Motor neuron (in vitro differentiated cells): ENCODE data around the gene ADAMTS19. TPM values are rescaled to one million over a fixed set of nuclear protein-coding genes. Genes with fewer than 3 reads are reported as not detected.
"Not testable (repeated sequence)": the region's sequence is repeated elsewhere in the genome, so short reads cannot be mapped to it uniquely, and the experiment has no call there.

Source experiments
- ATAC-seq, 8 experiments: fragments of 200-7000 bp; cut with Tn5 transposase; replicated peaks in 6 of 8; 2 replicates each; pipeline ENCODE4 v1.8.0; 2021; ENCODE audit warnings: mild to moderate bottlenecking in 8 of 8, moderate library complexity in 8 of 8
- H3K27ac ChIP-seq, 2 donors: fragments of 250-450 bp; sonication (Bioruptor Pico); 2 replicates each; pipeline ENCODE4 v1.9.0; 2021; ENCODE audit warnings: antibody characterized with exemption in 2 of 2, mild to moderate bottlenecking in 2 of 2, moderate library complexity in 1 of 2
- H3K4me1 ChIP-seq, 2 donors: fragments of 250-450 bp; sonication (Bioruptor Pico); replicated peaks in 1 of 2; 2 replicates each; pipeline ENCODE4 v1.6.1; 2021; ENCODE audit warnings: antibody characterized with exemption in 2 of 2, mild to moderate bottlenecking in 2 of 2, moderate library complexity in 1 of 2
- H3K4me3 ChIP-seq, 5 donors: fragments of 250-450 bp; sonication (Bioruptor Pico); 2 replicates each; pipeline ENCODE4 v1.9.0; 2021; ENCODE audit warnings: antibody characterized with exemption in 5 of 5, mild to moderate bottlenecking in 5 of 5, moderate library complexity in 4 of 5
- WGBS, 10 experiments: fragments of 450-650 bp; shearing (Covaris generic); methylation state at CpG; one replicate each; pipeline ENCODE4 v1.0.0; 2022; 5-methylcytosine and 5-hydroxymethylcytosine counted together
- in situ Hi-C, 9 experiments: fragments of 400-800 bp; cut with MboI; loops; one replicate each; pipeline ENCODE4 v1.15.0; 2021; ENCODE audit warnings: low sequenced_read_pairs in 9 of 9, low pct_unique_long_range_greater_than_20kb in 2 of 9; ENCODE audit not compliant: unreplicated experiment in 9 of 9
- total RNA-seq, 8 experiments: library from RNA; unstranded; fragments of 300-600 nt; gene quantifications; 2 replicates each; pipeline versions ENCODE4 v1.2.3 to v1.2.4, GENCODE V29; 2022

Gene ADAMTS19
- total RNA-seq, 8 experiments from 2014 or later = 0.36 to 34.7 (median 2.8) TPM

GRCh38 chr5:129622531-129622930 is 162.4 kb downstream of the ADAMTS19 start:
- in situ Hi-C loops = no loop called here
- Histone ChIP-seq H3K27ac (no peak overlapping the region), H3K4me1 (no peaks in the 10 kb centered on the region), H3K4me3 (no peak overlapping the region)
- 0 to 100% (median 82%) methylated on average over 1 of the region's 1 CpG; no CpG with 5 or more reads in 2 of the 10 experiments for WGBS, 10 experiments
- ATAC-seq = no peak

- no peaks in the 10 kb centered on the region for H3K4me1 ChIP-seq
- in situ Hi-C loops = no loop called here
- H3K4me3 ChIP-seq = no peak overlapping the region
- no peak overlapping the region for H3K27ac ChIP-seq
- 0 to 89% (median 17%) methylated on average over 1 of the region's 1 CpG; no CpG with 5 or more reads in 5 of the 10 experiments for WGBS, 10 experiments
- ATAC-seq = peak in 1 of 8 experiments; percentile 59
Observed at GRCh38 chr5:129629575-129629974, 169.5 kb downstream of the ADAMTS19 start.

GRCh38 chr5:129630101-129630500 is 170.0 kb downstream of the ADAMTS19 start:
- Histone ChIP-seq H3K4me3 (no peak overlapping the region), H3K27ac (no peak overlapping the region), H3K4me1 (no peaks in the 10 kb centered on the region)
- WGBS, 10 experiments = 0 to 100% (median 83%) methylated on average over 1 to 2 of the region's 2 CpGs; no CpG with 5 or more reads in 1 of the 10 experiments
- ATAC-seq = peak in 1 of 8 experiments; percentile 16
- in situ Hi-C loops = no loop called here

- Histone ChIP-seq H3K4me1 (no peaks in the 10 kb centered on the region), H3K27ac (no peak overlapping the region), H3K4me3 (no peak overlapping the region)
- ATAC-seq = no peak
- in situ Hi-C loops = no loop called here
Observed at GRCh38 chr5:129631961-129632360, 171.9 kb downstream of the ADAMTS19 start.

GRCh38 chr5:129637501-129637900 is 177.4 kb downstream of the ADAMTS19 start:
- H3K4me3 ChIP-seq, H3K4me1 ChIP-seq, ATAC-seq, in situ Hi-C loops, H3K27ac ChIP-seq: not testable (repeated sequence)
- 10 to 100% (median 79%) methylated on average over 1 to 8 of the region's 11 CpGs; no CpG with 5 or more reads in 2 of the 10 experiments for WGBS, 10 experiments

GRCh38 chr5:129639331-129639730 is 179.2 kb downstream of the ADAMTS19 start:
- 11 to 81% (median 70%) methylated on average over 2 to 4 of the region's 4 CpGs for WGBS, 10 experiments
- Histone ChIP-seq H3K27ac (no peak overlapping the region), H3K4me1 (no peaks in the 10 kb centered on the region), H3K4me3 (no peak overlapping the region)
- ATAC-seq = no peak
- in situ Hi-C loops = no loop called here

GRCh38 chr5:129652349-129653056 is 192.4 kb downstream of the ADAMTS19 start:
- in situ Hi-C loops = no loop called here
- Histone ChIP-seq H3K4me1 (no peaks in the 10 kb centered on the region), H3K4me3 (no peak overlapping the region), H3K27ac (no peak overlapping the region)
- ATAC-seq = peak in 1 of 8 experiments; percentile 39
- 26 to 100% (median 83%) methylated on average over 2 of the region's 2 CpGs; no CpG with 5 or more reads in 2 of the 10 experiments for WGBS, 10 experiments

- ATAC-seq = peak in 1 of 8 experiments; percentile 92
- H3K4me3 ChIP-seq = no peak overlapping the region
- no peak overlapping the region for H3K27ac ChIP-seq
- in situ Hi-C loops = no loop called here
- 0 to 100% (median 50%) methylated on average over 1 to 2 of the region's 2 CpGs; no CpG with 5 or more reads in 4 of the 10 experiments for WGBS, 10 experiments
- no peaks in the 10 kb centered on the region for H3K4me1 ChIP-seq
Observed at GRCh38 chr5:129653057-129653375, 192.9 kb downstream of the ADAMTS19 start.

GRCh38 chr5:129653442-129653841 is 193.3 kb downstream of the ADAMTS19 start:
- in situ Hi-C loops = no loop called here
- ATAC-seq = peak in 1 of 8 experiments; percentile 61
- Histone ChIP-seq H3K27ac (no peak overlapping the region), H3K4me1 (no peaks in the 10 kb centered on the region), H3K4me3 (no peak overlapping the region)
- 21 to 100% (median 89%) methylated on average over 2 to 4 of the region's 4 CpGs; no CpG with 5 or more reads in 1 of the 10 experiments for WGBS, 10 experiments

GRCh38 chr5:129656952-129657351 is 196.9 kb downstream of the ADAMTS19 start:
- ATAC-seq = peak in 5 of 8 experiments; percentile 16 to 56 (median 48)
- Histone ChIP-seq H3K27ac (no peak overlapping the region), H3K4me1 (no peaks in the 10 kb centered on the region), H3K4me3 (no peak overlapping the region)
- WGBS, 10 experiments = 0 to 67% (median 11%) methylated on average over 1 to 2 of the region's 2 CpGs; no CpG with 5 or more reads in 2 of the 10 experiments
- in situ Hi-C loops = no loop called here

- no peak for ATAC-seq
- 0 to 100% (median 29%) methylated on average over 1 of the region's 1 CpG; no CpG with 5 or more reads in 2 of the 10 experiments for WGBS, 10 experiments
- in situ Hi-C loops = no loop called here
Observed at GRCh38 chr5:129658801-129659200, 198.7 kb downstream of the ADAMTS19 start.

GRCh38 chr5:129661366-129662035 is 201.4 kb downstream of the ADAMTS19 start:
- no peak for ATAC-seq
- H3K27ac ChIP-seq = no peak overlapping the region
- H3K4me1 ChIP-seq = no peaks in the 10 kb centered on the region
- in situ Hi-C loops = no loop called here
- 36 to 97% (median 88%) methylated on average over 2 to 6 of the region's 6 CpGs for WGBS, 10 experiments
- no peak overlapping the region for H3K4me3 ChIP-seq

More at GRCh38 chr5:129658801-129659200, 198.7 kb downstream of the ADAMTS19 start:
- H3K4me3 ChIP-seq = no peak overlapping the region
- H3K27ac ChIP-seq = no peak overlapping the region
- no peaks in the 10 kb centered on the region for H3K4me1 ChIP-seq

GRCh38 chr5:129664336-129664937 is 204.3 kb downstream of the ADAMTS19 start:
- no peak for ATAC-seq
- Histone ChIP-seq H3K4me1 (no peaks in the 10 kb centered on the region), H3K27ac (no peak overlapping the region), H3K4me3 (no peak overlapping the region)
- in situ Hi-C loops = no loop called here
- WGBS, 10 experiments = 19 to 100% (median 87%) methylated on average over 1 to 3 of the region's 3 CpGs
